H9 (cell line): ENCODE data around the gene VAMP2. TPM values are rescaled to one million over a fixed set of nuclear protein-coding genes. Genes with fewer than 3 reads are reported as not detected.

ENCODE experiments used
- DNase-seq: peaks from one replicate; pipeline ENCODE4 v3.0.0-alpha.2; 2017
- H2AFZ ChIP-seq: one replicate; pipeline ENCODE4 v1.6.1; 2013; ENCODE audit warnings: mild to moderate bottlenecking, low read length, control low read depth, moderate library complexity
- H2AK5ac ChIP-seq: 2 replicates; pipeline ENCODE4 v1.6.1; 2013; ENCODE audit warnings: low read length, control low read depth, mixed read lengths; ENCODE audit not compliant: insufficient read length
- H2BK120ac ChIP-seq: one replicate; pipeline ENCODE4 v1.6.1; 2013; ENCODE audit warnings: low read depth, mild to moderate bottlenecking, low read length, control low read depth, inconsistent platforms; ENCODE audit not compliant: poor library complexity, severe bottlenecking
- H2BK12ac ChIP-seq: 2 replicates; pipeline ENCODE4 v1.6.1; 2013; ENCODE audit warnings: low read length, control low read depth, mixed read lengths, low read depth; ENCODE audit not compliant: insufficient read length
- H2BK15ac ChIP-seq: 2 replicates; pipeline ENCODE4 v1.6.1; 2013; ENCODE audit warnings: low read depth, low read length, control low read depth
- H2BK20ac ChIP-seq: one replicate; pipeline ENCODE4 v1.6.1; 2013; ENCODE audit warnings: low read depth, mild to moderate bottlenecking, low read length, control low read depth, inconsistent platforms; ENCODE audit not compliant: poor library complexity, severe bottlenecking
- H2BK5ac ChIP-seq: 2 replicates; pipeline ENCODE4 v1.6.1; 2013; ENCODE audit warnings: low read length, control low read depth, mixed read lengths; ENCODE audit not compliant: insufficient read length
- H3K14ac ChIP-seq: 2 replicates; pipeline ENCODE4 v1.6.1; 2013; ENCODE audit warnings: low read length, control low read depth; ENCODE audit not compliant: insufficient read depth
- H3K18ac ChIP-seq: 2 replicates; pipeline ENCODE4 v1.6.1; 2013; ENCODE audit warnings: low read depth, mild to moderate bottlenecking, mixed read lengths, low read length, control low read depth; ENCODE audit not compliant: insufficient read length
- H3K23ac ChIP-seq: 2 replicates; pipeline ENCODE4 v1.6.1; 2013; ENCODE audit warnings: low read length, control low read depth, mixed read lengths, low read depth; ENCODE audit not compliant: insufficient read length
- H3K23me2 ChIP-seq: 2 replicates; pipeline ENCODE4 v1.6.1; 2013; ENCODE audit warnings: low read depth, mild to moderate bottlenecking, mixed read lengths, low read length, control low read depth; ENCODE audit not compliant: insufficient read length, poor library complexity, severe bottlenecking
- H3K27ac ChIP-seq: 2 replicates; pipeline ENCODE4 v1.5.1; 2013; ENCODE audit warnings: low read length, control low read depth, mixed read lengths, low read depth; ENCODE audit not compliant: insufficient read length
- H3K27me3 ChIP-seq: 2 replicates; pipeline ENCODE4 v1.6.1; 2013; ENCODE audit warnings: low read length, control low read depth, inconsistent platforms; ENCODE audit not compliant: insufficient read depth
- H3K4ac ChIP-seq: 2 replicates; pipeline ENCODE4 v1.6.1; 2013; ENCODE audit warnings: low read depth, mild to moderate bottlenecking, control low read depth, inconsistent platforms, low read length, moderate library complexity
- H3K4me1 ChIP-seq: 2 replicates; pipeline ENCODE4 v1.6.1; 2013; ENCODE audit warnings: low read length, control low read depth, inconsistent platforms; ENCODE audit not compliant: insufficient read depth
- H3K4me2 ChIP-seq: 2 replicates; pipeline ENCODE4 v1.6.1; 2013; ENCODE audit warnings: low read length, control low read depth, mixed read lengths; ENCODE audit not compliant: insufficient read length, insufficient read depth
- H3K56ac ChIP-seq: 2 replicates; pipeline ENCODE4 v1.6.1; 2013; ENCODE audit warnings: low read depth, mild to moderate bottlenecking, mixed read lengths, low read length, control low read depth; ENCODE audit not compliant: insufficient read length
- H3K79me1 ChIP-seq: 2 replicates; pipeline ENCODE4 v1.6.1; 2013; ENCODE audit warnings: low read depth, mild to moderate bottlenecking, moderate library complexity, low read length, control low read depth, inconsistent platforms; ENCODE audit not compliant: insufficient read depth, poor library complexity, severe bottlenecking
- H3K79me2 ChIP-seq: 2 replicates; pipeline ENCODE4 v1.6.1; 2013; ENCODE audit warnings: low read length, control low read depth, inconsistent platforms; ENCODE audit not compliant: insufficient read depth
- H3K9ac ChIP-seq: 2 replicates; pipeline ENCODE4 v1.6.1; 2013; ENCODE audit warnings: low read length, control low read depth, mixed read lengths; ENCODE audit not compliant: insufficient read length; ENCODE audit errors: extremely low read depth
- H3K9me3 ChIP-seq: one replicate; pipeline ENCODE4 v1.6.1; 2013; ENCODE audit warnings: low read depth, low read length, inconsistent platforms; ENCODE audit not compliant: control insufficient read depth
- H3T11ph ChIP-seq: one replicate; pipeline ENCODE4 v1.6.1; 2013; ENCODE audit warnings: mild to moderate bottlenecking, low read length, control low read depth, inconsistent platforms
- H4K20me1 ChIP-seq: one replicate; pipeline ENCODE4 v1.6.1; 2013; ENCODE audit not compliant: control insufficient read depth, insufficient read length, insufficient read depth
- H4K5ac ChIP-seq: 2 replicates; pipeline ENCODE4 v1.6.1; 2013; ENCODE audit warnings: low read depth, mild to moderate bottlenecking, mixed read lengths, low read length, control low read depth; ENCODE audit not compliant: insufficient read length
- H4K8ac ChIP-seq: replicated peaks from 2 replicates; pipeline ENCODE4 v1.6.1; 2013; ENCODE audit warnings: low read length, control low read depth, mixed read lengths, low read depth; ENCODE audit not compliant: insufficient read length
- H4K91ac ChIP-seq: 2 replicates; pipeline ENCODE4 v1.6.1; 2013; ENCODE audit warnings: low read depth, mild to moderate bottlenecking, moderate library complexity, mixed read lengths, low read length, control low read depth; ENCODE audit not compliant: insufficient read length
- H3K27ac Mint-ChIP-seq, 3 experiments: 2 replicates in 2 of 3; 3 replicates in 1 of 3; pipeline ENCODE4 v1.8.0; 2020 to 2021; ENCODE audit warnings: mixed read lengths in 3 of 3, mild to moderate bottlenecking in 1 of 3, moderate library complexity in 1 of 3
- H3K27me3 Mint-ChIP-seq: 2 replicates; pipeline ENCODE4 v1.8.0; 2021; ENCODE audit warnings: low read depth, mild to moderate bottlenecking, moderate library complexity, mixed read lengths
- H3K36me3 Mint-ChIP-seq, 3 experiments: 2 replicates in 2 of 3; 3 replicates in 1 of 3; pipeline ENCODE4 v1.8.0; 2020 to 2021; ENCODE audit warnings: low read depth in 3 of 3, mixed read lengths in 3 of 3; ENCODE audit not compliant: insufficient read depth in 1 of 3
- H3K4me1 Mint-ChIP-seq, 2 experiments: 2 replicates each; pipeline ENCODE4 v1.8.0; 2020; ENCODE audit warnings: mixed read lengths in 2 of 2
- H3K4me3 Mint-ChIP-seq, 2 experiments: 2 replicates in 1 of 2; 3 replicates in 1 of 2; pipeline ENCODE4 v1.8.0; 2020 to 2021; ENCODE audit warnings: mild to moderate bottlenecking in 2 of 2, mixed read lengths in 2 of 2, moderate library complexity in 1 of 2
- H3K9me3 Mint-ChIP-seq, 2 experiments: 2 replicates in 1 of 2; 3 replicates in 1 of 2; pipeline ENCODE4 v1.8.0; 2020; ENCODE audit warnings: mild to moderate bottlenecking in 2 of 2, mixed read lengths in 2 of 2, moderate library complexity in 1 of 2
- WGBS: extraction: QIAGEN DNeasy Blood & Tissue Kit; methylation state at CpG from one replicate; pipeline ENCODE4 v1.1.7; 2013; ENCODE audit warnings: missing lambda C conversion rate, low lambda C conversion rate, mixed read lengths; ENCODE audit not compliant: insufficient read length; ENCODE audit errors: extremely low coverage; 5-methylcytosine and 5-hydroxymethylcytosine counted together
- total RNA-seq: library from RNA; stranded (reverse); gene quantifications from 2 replicates; pipeline ENCODE4 v1.2.1, GENCODE V29; 2021
- TF ChIP-seq, protein P1 (sequence below): fragments of 200-600 bp; sonication (generic); conservative IDR thresholded peaks from 3 replicates; pipeline ENCODE4 v1.8.0; 2021; ENCODE audit warnings: antibody characterized with exemption, mild to moderate bottlenecking

VAMP2 gene
- total RNA-seq, 1 experiment from 2014 or later, result 22.8 TPM

DNA sequence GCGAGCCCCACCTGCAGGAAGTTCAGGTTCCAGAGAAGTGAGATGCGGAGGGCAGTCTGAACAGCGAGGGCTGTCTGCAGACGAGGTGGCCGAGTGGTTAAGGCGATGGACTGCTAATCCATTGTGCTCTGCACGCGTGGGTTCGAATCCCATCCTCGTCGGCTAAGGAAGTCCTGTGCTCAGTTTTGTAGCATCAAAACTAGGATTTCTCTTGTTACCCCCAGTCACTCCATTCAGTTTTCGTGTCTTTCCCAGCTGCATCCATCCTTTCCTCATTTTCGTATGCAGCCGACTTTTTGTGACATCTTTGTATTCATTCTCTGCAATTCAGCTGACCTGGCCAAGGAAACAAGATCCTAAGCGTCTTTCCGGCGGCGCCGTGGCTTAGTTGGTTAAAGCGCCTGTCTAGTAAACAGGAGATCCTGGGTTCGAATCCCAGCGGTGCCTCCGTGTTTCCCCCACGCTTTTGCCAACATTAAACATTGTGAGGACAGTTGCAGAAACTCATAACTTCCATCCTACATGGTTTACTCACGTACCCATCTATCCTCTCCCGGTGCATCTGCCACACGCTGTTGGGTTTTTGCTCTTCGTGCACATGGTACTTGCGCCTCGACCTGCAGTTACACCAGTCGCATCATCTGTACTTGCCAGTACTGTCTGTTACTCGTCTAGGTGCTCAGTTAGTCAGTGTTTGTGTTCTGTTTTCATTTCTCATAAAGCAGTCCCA, 24.2 kb upstream of the VAMP2 start:
- no peak overlapping the region for H3K4ac ChIP-seq

More for the DNA sequence above, 24.2 kb upstream of the VAMP2 start:
- no peak overlapping the region for H2BK20ac ChIP-seq
- H3K56ac ChIP-seq, result no peak overlapping the region
- TF ChIP-seq, protein P1, sequence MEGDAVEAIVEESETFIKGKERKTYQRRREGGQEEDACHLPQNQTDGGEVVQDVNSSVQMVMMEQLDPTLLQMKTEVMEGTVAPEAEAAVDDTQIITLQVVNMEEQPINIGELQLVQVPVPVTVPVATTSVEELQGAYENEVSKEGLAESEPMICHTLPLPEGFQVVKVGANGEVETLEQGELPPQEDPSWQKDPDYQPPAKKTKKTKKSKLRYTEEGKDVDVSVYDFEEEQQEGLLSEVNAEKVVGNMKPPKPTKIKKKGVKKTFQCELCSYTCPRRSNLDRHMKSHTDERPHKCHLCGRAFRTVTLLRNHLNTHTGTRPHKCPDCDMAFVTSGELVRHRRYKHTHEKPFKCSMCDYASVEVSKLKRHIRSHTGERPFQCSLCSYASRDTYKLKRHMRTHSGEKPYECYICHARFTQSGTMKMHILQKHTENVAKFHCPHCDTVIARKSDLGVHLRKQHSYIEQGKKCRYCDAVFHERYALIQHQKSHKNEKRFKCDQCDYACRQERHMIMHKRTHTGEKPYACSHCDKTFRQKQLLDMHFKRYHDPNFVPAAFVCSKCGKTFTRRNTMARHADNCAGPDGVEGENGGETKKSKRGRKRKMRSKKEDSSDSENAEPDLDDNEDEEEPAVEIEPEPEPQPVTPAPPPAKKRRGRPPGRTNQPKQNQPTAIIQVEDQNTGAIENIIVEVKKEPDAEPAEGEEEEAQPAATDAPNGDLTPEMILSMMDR, result peak; percentile 48; the same call in 2 of the 3 replicates
- Mint-ChIP-seq H3K27me3 (peaks cover 9% of the 10 kb centered on the region), H3K9me3 (no peaks in the 10 kb centered on the region), H3K36me3 (no peaks in the 10 kb centered on the region; a peak in 1 of 7 replicates), H3K4me1 (peaks cover 12 to 15% of the 10 kb centered on the region in 2 experiments), H3K27ac (no peak overlapping the region), H3K4me3 (no peak overlapping the region)
- H2BK15ac ChIP-seq, result no peak overlapping the region
- H3K18ac ChIP-seq, result peak overlapping the region; percentile 64
- H4K8ac ChIP-seq, result no peak overlapping the region
- no peaks in the 10 kb centered on the region for H3K9me3 ChIP-seq
- H4K20me1 ChIP-seq, result peaks cover 3% of the 10 kb centered on the region
- H3K79me1 ChIP-seq, result no peaks in the 10 kb centered on the region
- WGBS, result no CpG with 5 or more reads among the region's 32 CpGs
- no peak overlapping the region for H2BK5ac ChIP-seq
- H3K27ac ChIP-seq, result peak overlapping the region; percentile 50
- peaks cover 2% of the 10 kb centered on the region; the same call in 1 of the 2 replicates for H3K27me3 ChIP-seq
- peak overlapping the region; percentile 37; the same call in 1 of the 2 replicates for H3K14ac ChIP-seq
- H3K4me2 ChIP-seq, result peak overlapping the region; percentile 99
- H4K91ac ChIP-seq, result no peak overlapping the region
- peaks cover 9% of the 10 kb centered on the region; the same call in 1 of the 2 replicates for H3K4me1 ChIP-seq
- no peaks in the 10 kb centered on the region for H3K79me2 ChIP-seq
- no peak overlapping the region for H2AFZ ChIP-seq
- no peak overlapping the region for H3T11ph ChIP-seq
- DNase-seq, result peak; percentile 98
- H3K23ac ChIP-seq, result no peak overlapping the region
- no peak overlapping the region for H2AK5ac ChIP-seq
- H4K5ac ChIP-seq, result no peak overlapping the region
- H2BK12ac ChIP-seq, result no peak overlapping the region
- peaks cover 19% of the 10 kb centered on the region for H3K23me2 ChIP-seq
- H3K9ac ChIP-seq, result peak overlapping the region; percentile 81
- H2BK120ac ChIP-seq, result no peak overlapping the region
